Upper lobe of left lung (tissue), 4 donors: Measurements from ENCODE around the gene MILR1.

Experiments used
- EP300 ChIP-seq, 4 donors: sonication (generic); formaldehyde crosslinking; IDR thresholded peaks; one replicate each; pipeline ENCODE4 v1.5.1; 2017; ENCODE audit warnings: antibody characterized with exemption in 4 of 4, control low read depth in 2 of 4
- POLR2A ChIP-seq, 4 donors: fragments of 450-650 bp; IDR thresholded peaks; one replicate each; pipeline ENCODE4 v1.5.1; 2016 to 2017; ENCODE audit warnings: antibody characterized with exemption in 4 of 4, mild to moderate bottlenecking in 2 of 4
- TF ChIP-seq, protein P1 (sequence below), 6 experiments: fragments of 450-650 bp in 4 of 6; fragments of 200-600 bp in 2 of 6; sonication (generic) in 2 of 6; IDR thresholded peaks; one replicate each; pipeline ENCODE4 v1.5.1; 2016 to 2019; ENCODE audit warnings: antibody characterized with exemption in 6 of 6

DNA sequence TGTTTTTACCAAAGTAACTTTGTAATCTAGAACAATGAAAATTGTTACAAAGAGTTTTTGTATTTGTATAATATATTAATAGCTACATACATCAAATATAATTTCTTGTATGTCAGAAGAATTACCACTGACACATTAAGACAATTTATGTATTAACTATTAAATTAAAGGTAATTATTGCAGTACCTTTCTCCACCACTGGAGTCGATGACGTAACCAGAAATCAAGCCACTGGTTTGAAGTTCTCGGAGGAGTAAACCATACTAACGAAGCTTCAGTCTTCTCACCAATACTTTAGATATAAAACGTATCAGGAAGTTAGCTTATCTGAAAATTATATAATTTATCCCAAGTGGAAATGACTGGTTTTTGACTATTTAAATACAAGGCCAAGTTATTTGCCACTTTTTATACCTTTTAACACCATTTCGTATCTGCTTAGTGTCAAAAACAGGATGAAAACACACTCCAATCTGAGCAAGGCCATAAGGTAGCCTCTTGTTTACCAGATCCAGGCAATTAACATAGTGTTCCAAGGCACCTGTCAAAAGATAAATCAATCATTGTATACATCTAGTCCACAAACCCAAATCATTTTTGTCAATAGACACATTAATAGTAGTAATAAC is 43.7 kb downstream of the MILR1 start:
- TF ChIP-seq, protein P1, sequence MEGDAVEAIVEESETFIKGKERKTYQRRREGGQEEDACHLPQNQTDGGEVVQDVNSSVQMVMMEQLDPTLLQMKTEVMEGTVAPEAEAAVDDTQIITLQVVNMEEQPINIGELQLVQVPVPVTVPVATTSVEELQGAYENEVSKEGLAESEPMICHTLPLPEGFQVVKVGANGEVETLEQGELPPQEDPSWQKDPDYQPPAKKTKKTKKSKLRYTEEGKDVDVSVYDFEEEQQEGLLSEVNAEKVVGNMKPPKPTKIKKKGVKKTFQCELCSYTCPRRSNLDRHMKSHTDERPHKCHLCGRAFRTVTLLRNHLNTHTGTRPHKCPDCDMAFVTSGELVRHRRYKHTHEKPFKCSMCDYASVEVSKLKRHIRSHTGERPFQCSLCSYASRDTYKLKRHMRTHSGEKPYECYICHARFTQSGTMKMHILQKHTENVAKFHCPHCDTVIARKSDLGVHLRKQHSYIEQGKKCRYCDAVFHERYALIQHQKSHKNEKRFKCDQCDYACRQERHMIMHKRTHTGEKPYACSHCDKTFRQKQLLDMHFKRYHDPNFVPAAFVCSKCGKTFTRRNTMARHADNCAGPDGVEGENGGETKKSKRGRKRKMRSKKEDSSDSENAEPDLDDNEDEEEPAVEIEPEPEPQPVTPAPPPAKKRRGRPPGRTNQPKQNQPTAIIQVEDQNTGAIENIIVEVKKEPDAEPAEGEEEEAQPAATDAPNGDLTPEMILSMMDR (IDR thresholded peaks at IDR 0.05): peak; percentile 31 to 53 (median 42)
- TF ChIP-seq POLR2A (IDR thresholded peaks at IDR 0.05) (no peak), EP300 (IDR thresholded peaks at IDR 0.05) (no peak)
